ENCODE measurements around the gene NDUFB2. TPM values are rescaled to one million over a fixed set of nuclear protein-coding genes. Genes with fewer than 3 reads are reported as not detected.

The NDUFB2 gene
- total RNA-seq, 1 donor from 2014 or later: 326 TPM

DNA sequence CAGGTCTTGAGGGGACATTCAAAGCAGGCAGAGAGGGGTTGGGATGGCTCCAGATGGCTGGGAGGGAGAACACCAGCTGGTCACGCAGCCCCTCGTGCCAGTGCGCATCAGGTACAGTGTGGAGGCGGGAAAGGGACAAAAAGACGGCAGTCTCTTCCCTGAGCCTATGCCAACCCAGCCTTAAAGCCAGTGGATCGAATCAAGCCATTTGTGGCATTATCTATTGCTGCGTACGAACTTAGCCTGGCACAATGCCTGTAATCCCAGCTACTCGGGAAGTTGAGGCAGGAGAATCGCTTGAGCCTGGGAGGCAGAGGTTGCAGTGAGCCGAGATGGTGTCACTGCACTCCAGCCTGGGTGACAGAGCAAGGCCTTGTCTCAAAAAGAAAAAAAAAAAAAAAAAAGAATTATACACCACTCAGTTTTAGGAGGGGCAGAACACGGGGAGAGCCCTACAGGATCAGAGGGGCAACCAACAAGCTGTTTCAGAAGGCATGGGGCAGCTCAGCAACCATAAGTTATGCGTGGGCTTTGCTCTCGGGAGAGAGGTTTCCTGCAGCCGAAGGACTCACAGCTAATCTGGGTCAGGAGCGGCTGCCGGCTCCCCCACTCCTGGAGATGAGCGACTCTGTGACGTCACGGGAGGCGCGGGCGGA is 356 bp upstream of the NDUFB2 start:
- Mint-ChIP-seq H3K4me1 (ENCODE audit: unreplicated experiment) (peaks cover 32% of the 10 kb centered on the region), H3K36me3 (ENCODE audit: low read depth, unreplicated experiment) (peaks cover 36% of the 10 kb centered on the region), H3K4me3 (ENCODE audit: unreplicated experiment) (peak overlapping the region; percentile 99), H3K9me3 (ENCODE audit: unreplicated experiment) (no peaks in the 10 kb centered on the region), H3K27me3 (ENCODE audit: unreplicated experiment) (peaks cover 19% of the 10 kb centered on the region), H3K27ac (ENCODE audit: unreplicated experiment) (peak overlapping the region; percentile 96)
- TF ChIP-seq CTCF (IDR thresholded peaks at IDR 0.05; ENCODE audit: unreplicated experiment): no peak
- peak; percentile 95 for DNase-seq (ENCODE audit: low spot score)

GRCh38 chr7:140697447-140698143 is 1.1 kb downstream of the NDUFB2 start:
- peak overlapping the region; percentile 99 for H3K4me3 Mint-ChIP-seq (ENCODE audit: unreplicated experiment)
- H3K4me1 Mint-ChIP-seq (ENCODE audit: unreplicated experiment): peaks cover 32% of the 10 kb centered on the region
- H3K27ac Mint-ChIP-seq (ENCODE audit: unreplicated experiment): peak overlapping the region; percentile 96
- H3K9me3 Mint-ChIP-seq (ENCODE audit: unreplicated experiment): no peaks in the 10 kb centered on the region
- DNase-seq (ENCODE audit: low spot score): no peak
- H3K27me3 Mint-ChIP-seq (ENCODE audit: unreplicated experiment): peaks cover 19% of the 10 kb centered on the region
- H3K36me3 Mint-ChIP-seq (ENCODE audit: low read depth, unreplicated experiment): peaks cover 23% of the 10 kb centered on the region
- TF ChIP-seq CTCF (IDR thresholded peaks at IDR 0.05; ENCODE audit: unreplicated experiment): no peak

DNA sequence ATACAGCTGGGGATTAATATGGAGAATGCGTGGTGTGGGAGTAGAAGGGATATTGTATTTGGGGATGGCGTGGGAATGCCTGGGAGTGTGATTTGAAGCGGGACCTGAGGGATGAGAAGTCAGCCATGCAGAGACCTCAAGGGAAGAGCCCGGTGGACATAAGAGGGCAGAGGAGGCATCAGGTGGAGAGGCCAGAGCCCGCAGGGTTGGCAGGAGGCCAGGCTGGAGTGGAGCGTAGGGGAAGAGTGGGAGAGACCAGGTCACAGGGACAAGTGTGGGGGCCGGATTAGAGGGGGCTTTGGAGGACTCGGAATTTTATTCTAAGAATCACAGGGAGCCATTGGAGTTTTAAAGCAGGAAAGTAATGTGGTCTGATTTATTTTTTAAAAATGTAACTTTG is 2.0 kb downstream of the NDUFB2 start:
- peak overlapping the region; percentile 58 for H3K27ac Mint-ChIP-seq (ENCODE audit: unreplicated experiment)
- peaks cover 19% of the 10 kb centered on the region for H3K27me3 Mint-ChIP-seq (ENCODE audit: unreplicated experiment)
- H3K4me1 Mint-ChIP-seq (ENCODE audit: unreplicated experiment): peaks cover 32% of the 10 kb centered on the region
- H3K36me3 Mint-ChIP-seq (ENCODE audit: low read depth, unreplicated experiment): peaks cover 22% of the 10 kb centered on the region
- peak overlapping the region; percentile 99 for H3K4me3 Mint-ChIP-seq (ENCODE audit: unreplicated experiment)
- H3K9me3 Mint-ChIP-seq (ENCODE audit: unreplicated experiment): no peaks in the 10 kb centered on the region
- DNase-seq (ENCODE audit: low spot score): no peak
- TF ChIP-seq CTCF (IDR thresholded peaks at IDR 0.05; ENCODE audit: unreplicated experiment): no peak

DNA sequence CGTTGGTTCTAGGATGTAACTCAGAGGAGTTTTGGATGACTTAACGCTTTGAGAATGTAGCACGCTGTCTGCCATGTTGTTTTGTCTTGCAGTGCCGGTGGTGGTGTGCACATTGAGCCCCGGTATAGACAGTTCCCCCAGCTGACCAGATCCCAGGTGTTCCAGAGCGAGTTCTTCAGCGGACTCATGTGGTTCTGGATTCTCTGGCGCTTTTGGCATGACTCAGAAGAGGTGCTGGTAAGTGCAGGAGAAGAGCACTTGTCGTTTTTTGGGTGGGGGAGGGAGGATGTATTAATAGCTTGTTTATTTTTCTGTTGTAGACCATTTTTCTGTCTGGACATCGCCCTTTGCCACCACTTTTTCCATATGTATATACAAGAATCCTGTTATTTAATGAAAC is 6.3 kb downstream of the NDUFB2 start:
- Mint-ChIP-seq H3K27me3 (ENCODE audit: unreplicated experiment) (peaks cover 4% of the 10 kb centered on the region), H3K9me3 (ENCODE audit: unreplicated experiment) (no peaks in the 10 kb centered on the region), H3K27ac (ENCODE audit: unreplicated experiment) (no peak overlapping the region), H3K36me3 (ENCODE audit: low read depth, unreplicated experiment) (peaks cover 20% of the 10 kb centered on the region), H3K4me3 (ENCODE audit: unreplicated experiment) (no peak overlapping the region), H3K4me1 (ENCODE audit: unreplicated experiment) (peaks cover 16% of the 10 kb centered on the region)
- no peak for DNase-seq (ENCODE audit: low spot score)
- TF ChIP-seq CTCF (IDR thresholded peaks at IDR 0.05; ENCODE audit: unreplicated experiment): no peak

DNA sequence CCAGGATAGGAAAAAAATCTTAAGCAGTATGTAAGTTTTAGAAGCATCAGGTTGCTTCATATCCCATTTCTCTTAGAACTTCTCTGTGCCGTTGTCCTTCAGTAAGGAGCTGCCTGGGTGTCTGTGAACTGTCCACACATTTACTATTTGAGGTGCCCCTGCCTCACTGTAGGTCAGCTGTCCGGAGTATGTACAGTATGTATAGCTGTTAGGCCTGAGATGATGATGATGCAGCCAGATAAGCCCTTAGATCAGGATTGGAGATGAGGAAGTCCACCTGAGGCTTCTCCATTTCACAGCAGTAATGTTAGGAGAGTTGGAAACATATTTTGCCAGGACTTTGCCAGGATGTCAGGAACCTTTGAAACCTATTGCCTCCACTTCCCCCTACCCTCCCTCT is 7.7 kb downstream of the NDUFB2 start:
- peaks cover 16% of the 10 kb centered on the region for H3K36me3 Mint-ChIP-seq (ENCODE audit: low read depth, unreplicated experiment)
- peaks cover 6% of the 10 kb centered on the region for H3K4me1 Mint-ChIP-seq (ENCODE audit: unreplicated experiment)
- H3K27me3 Mint-ChIP-seq (ENCODE audit: unreplicated experiment): no peaks in the 10 kb centered on the region
- H3K9me3 Mint-ChIP-seq (ENCODE audit: unreplicated experiment): no peaks in the 10 kb centered on the region
- peak overlapping the region; percentile 11 for H3K27ac Mint-ChIP-seq (ENCODE audit: unreplicated experiment)
- peak overlapping the region; percentile 57 for H3K4me3 Mint-ChIP-seq (ENCODE audit: unreplicated experiment)
- DNase-seq (ENCODE audit: low spot score): no peak
- no peak for TF ChIP-seq CTCF (IDR thresholded peaks at IDR 0.05; ENCODE audit: unreplicated experiment)
